NOMO-1 treated with DMSO at 0.1 percent for 48 hours (cell line): Measurements from ENCODE around the gene SPON1.
"Not testable (repeated sequence)": the region's sequence is repeated elsewhere in the genome, so short reads cannot be mapped to it uniquely, and the experiment has no call there.

Source experiments
- DNase-seq: peaks from one replicate; lab custom pipeline; 2025; ENCODE audit not compliant: unreplicated experiment; lab: John Stamatoyannopoulos, UW

Gene SPON1

DNA sequence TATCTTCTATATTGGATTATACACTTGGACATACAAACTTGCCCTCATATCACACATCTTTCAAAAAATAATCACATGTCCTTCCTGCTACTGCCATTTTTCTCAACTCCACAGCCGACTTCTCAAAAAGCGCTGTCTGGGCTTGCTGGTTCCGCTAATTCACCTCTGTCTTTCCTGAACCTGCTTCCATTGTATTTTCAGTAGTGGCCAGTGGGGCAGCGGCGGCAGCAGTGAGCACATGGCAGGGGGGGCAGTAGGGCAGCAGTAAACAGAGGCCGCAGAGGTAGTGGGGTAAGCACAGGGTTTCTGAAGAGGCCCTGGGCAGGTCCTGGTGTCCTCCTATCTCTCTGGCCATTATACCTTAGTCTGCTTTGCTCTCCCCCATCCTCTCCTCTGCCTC, 270.1 kb downstream of the SPON1 start:
- no peak for DNase-seq

DNA sequence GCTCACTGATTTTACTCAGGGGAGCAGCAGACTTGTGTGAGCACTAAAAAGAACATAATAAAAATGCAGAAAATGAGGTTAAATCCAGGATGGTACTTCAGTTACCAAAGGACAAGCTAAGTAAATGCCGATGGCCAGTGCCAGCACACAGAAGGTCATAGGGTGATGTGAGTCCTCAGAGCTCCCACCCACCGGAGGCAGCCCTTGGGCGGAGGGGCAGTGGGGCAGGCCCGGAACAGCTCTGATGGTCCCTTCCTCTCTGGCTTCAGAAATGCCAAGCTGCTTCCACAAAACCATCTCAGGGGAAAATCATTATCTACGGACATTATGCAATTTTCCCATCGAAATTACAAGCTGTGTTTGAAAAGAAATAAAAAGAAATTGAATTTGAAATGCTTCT, 271.9 kb downstream of the SPON1 start:
- no peak for DNase-seq

DNA sequence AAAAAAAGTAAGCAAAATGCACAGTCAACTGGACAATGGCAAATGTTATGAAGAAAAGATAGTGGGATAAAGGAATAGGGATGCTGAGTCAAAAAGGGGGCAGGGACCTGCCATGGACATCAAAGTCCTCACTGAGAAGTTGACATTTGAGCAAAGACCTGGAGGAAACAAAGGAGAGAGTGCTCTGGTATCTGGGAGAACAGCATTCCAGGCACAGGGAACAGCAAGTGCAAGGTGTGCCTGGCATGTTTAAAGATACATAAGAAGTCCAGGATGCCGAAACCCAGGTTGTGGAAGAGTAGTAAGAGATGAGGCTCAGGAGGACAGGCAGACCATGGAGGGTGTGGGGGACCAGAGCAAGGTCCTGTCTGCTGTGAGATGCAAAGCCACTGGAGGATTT, 273.2 kb downstream of the SPON1 start:
- DNase-seq: no peak

DNA sequence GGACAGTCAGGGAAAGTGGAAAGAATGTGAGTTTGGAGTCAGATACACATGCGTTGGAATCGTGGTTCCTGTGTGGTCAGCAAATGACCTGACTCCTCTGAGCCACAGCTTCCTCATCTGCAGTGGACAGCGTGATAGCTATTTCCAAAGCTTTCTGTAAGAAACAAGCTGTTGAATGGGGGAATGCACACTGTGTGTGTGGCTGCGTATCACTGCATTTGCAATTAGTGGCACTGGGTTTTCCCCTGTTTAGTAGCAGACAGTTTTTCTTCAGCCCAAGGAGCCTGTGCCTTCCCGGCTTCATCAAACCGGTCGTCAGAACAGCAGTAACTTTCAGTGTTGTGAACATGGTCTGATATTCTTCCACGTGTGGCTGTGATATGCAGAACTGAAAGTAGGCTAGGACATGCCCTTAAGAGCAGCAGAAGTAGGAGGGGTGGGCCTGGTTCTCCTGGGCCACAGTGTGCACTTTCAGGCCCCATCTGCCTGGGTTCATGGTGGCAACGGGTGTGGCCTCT, 275.0 kb downstream of the SPON1 start:
- peak; percentile 92 for DNase-seq

DNA sequence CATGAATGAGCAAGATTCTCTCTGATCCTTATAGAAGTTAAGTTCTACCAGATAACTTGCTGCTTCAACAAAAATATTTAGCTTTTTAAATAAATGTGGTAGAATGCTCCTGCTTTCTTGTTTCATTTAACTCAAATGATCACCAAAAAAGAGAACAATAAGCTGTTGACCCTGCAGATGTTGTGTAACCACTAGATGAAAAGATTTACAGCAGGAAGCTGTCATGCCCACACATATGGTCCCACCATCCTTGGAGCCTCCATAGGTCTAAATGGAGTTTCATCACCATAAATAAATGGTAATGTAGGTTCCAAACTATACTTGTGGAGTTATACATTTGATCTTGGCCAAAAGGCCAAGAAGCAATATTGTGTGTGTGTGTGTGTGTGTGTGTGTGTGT, 277.7 kb downstream of the SPON1 start:
- peak; percentile 80 for DNase-seq

DNA sequence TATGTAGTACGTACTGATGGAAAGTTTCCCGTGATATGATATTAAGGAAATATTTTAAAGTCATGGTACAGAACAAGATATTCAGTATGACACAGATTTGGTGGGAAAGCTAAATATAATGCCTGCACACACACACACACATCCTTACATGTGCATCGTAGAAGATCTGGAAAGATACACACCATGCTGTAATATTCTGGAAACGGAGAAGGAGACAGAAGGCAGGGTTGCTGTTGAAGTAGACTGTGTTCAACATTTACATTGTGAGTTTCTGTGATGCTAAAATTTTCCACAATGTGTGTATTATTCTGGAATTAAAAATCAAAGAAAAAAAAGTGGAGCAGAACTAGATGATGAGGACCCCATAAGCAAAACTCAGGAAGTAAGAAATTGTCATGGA, 278.4 kb downstream of the SPON1 start:
- no peak for DNase-seq

DNA sequence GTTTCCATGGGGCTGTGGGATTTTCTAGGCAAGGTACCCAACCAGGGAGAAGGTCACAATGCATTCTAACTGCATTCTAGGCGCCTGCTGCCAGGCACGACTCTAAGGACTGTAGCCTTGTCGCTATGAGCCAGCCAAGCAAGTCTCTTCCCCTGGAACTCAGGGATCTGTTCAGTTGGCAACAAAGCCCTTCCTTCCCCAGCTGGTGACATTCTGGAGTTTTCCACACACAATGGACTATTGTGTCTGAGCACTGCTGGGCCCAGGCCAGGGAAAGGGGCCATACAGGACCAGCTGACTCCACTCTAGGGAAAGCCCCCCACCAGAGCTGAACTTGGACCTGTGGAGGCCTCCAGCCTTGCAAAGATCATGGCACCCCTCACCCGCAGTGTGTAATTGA, 279.7 kb downstream of the SPON1 start:
- DNase-seq: no peak

DNA sequence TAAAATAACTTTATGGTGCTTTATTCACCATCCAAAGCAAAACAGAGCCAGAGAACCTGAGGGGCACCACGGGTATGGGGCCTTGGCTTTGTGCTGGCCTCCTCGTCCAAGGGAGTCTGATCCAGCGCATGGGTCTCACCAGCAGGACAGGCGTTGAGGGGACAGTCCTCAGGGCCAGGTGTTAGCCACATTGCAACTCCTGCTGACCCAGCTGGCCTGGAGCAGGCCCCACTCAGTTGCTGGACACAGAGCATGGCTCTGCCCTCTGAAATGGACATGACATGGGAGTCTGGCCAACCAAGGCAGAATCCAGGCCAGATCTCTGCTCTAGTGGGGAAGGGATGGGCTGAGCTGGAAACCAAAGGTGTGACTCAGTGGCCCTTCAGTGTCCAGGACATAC, 280.2 kb downstream of the SPON1 start:
- no peak for DNase-seq

DNA sequence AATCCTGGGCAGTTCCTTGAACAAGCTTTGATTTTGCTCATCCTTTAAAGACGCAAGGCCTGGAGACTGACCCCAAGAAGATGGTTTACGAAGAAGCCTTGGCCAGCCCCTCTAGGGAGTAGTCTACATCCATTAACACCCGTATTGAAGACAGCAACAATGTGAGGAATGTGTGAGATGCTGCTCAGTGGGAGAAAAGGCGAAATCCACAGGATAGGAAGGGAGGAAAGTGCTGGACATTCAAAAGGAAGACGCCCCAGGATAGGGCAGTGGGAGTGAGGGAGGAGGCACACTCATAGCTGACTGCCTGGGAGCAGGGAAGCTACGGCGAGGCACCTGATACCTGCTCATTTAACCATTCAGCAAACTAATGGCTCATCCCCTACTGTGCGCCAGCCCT, 282.4 kb downstream of the SPON1 start:
- DNase-seq: no peak

DNA sequence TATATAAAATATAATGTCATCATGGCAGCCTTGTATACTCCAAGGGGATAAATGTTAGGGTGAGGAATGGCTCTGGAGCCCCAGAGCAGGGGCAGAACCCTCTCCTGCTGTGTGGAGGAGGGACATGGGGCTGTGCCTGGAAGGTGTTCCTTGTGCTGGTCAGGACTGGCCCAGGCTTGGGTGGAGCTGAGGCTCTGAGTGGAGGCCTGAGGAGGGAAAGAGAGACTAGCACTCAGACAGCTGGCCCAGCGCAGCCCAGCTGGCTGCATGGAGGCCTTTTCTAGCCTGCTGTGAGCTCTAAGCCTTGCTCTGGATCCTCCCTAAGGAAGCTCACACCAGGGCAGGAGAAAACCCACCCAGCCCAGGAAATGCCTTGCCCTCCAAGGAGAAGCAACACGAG, 282.9 kb downstream of the SPON1 start:
- DNase-seq: no peak

DNA sequence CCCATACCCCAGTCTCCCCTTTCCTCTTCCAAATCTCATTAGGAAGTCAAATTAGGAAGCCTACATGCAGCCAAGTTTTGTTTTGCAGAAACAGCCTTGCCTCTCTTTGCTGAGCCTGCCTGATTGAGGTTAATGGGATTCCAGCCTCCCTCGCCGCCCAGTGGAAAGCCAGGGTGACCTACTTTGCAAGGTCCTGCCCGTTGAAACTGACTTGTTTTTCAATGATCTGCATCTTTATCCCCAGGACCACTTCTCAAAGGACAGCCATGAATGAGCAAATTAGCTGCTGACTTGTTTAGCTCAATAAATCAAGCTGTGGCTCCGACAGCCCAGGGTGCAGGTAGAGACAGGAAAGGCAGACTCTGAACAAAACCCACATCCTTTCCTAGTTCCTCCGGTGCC, 286.1 kb downstream of the SPON1 start:
- DNase-seq: peak; percentile 4

DNA sequence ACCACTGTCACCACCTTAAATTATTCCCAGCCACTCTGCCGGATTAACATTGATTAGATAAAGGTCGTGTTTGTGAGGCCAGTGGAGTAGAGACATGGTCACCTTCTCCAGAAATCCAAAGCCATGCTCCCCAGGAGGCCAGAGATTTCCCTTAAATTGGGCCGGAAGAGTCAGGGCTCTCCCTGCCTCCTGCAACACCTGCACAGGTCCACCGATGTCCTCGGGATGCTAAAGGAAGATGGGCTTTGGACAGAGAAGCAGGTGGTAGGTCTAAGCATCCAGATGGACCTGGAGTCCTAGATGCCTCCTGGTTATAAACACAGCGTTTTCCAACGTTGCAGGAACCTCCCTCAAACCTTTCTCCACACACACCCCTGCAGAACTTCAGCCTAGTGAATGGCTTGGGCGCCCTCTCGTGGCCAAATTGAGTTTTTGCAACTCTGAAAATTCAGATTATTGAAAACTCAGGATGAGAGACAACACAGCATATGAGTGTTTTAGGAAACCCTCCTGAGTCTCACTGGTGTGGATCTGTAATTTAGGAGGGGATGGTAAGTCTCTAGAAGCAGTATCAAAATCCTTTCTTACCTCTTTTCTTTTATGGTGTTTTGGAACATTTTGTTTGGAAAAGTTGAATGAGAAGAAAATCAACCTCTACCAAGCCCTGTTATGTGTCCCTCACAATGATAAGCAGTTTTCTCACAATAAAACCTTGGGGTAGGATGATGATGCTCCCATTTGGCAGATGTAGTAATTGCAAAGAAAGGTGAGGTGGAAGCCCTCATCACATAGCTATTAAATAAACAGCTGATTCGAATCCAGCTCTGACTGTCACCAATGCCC, 286.8 kb downstream of the SPON1 start:
- peak; percentile 61 for DNase-seq

DNA sequence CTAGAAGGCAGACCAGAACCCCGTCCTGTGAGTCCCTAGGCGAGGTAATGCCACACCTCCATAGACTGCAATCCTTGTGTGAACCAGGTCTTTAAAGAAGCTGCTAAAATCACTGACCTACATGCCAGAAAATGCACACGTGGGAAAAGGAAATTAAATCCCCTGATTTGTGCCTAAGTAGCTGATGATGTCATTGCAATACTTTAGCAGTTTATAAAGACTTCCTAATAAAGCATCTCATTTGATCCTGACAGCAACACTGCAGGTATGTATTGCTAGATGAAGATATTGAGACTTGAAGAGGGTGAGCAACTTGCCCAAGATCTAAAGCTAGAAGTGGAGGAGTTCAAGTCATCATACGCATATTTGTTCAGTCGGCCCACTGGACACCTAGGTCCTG, 289.2 kb downstream of the SPON1 start:
- no peak for DNase-seq

DNA sequence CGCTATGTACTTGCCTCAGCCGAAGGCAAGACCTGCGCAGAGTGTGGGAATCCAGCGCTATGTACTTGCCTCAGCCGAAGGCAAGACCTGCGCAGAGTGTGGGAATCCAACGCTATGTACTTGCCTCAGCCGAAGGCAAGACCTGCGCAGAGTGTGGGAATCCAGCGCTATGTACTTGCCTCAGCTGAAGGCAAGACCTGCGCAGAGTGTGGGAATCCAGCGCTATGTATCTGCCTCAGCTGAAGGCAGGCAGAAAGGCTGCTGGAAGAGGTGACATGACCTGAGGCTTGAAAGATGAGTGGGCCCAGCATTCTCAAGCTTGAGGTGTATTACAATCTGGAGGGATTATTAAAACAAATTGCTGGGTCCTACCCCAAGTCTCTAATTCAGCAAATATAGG, 290.0 kb downstream of the SPON1 start:
- not testable (repeated sequence) for DNase-seq

DNA sequence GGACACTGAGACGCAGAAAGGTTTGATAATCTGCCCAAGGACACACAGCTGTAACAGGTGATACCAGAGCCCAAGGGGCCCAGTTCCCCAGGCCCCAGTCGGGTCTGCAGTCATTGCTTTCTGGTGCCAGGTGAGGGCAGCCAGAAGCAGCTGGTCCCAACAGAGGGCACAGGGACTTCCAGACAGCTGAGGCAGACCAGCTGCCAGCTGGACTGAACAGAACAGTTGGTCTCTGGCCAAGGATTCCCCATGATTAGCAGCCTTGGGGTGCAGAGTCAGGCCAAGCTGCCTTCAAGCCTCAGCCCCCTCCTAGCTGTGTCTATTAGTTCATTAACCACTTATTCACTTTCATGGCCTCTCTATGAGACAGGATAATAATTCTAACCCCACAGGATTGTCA, 290.9 kb downstream of the SPON1 start:
- no peak for DNase-seq

DNA sequence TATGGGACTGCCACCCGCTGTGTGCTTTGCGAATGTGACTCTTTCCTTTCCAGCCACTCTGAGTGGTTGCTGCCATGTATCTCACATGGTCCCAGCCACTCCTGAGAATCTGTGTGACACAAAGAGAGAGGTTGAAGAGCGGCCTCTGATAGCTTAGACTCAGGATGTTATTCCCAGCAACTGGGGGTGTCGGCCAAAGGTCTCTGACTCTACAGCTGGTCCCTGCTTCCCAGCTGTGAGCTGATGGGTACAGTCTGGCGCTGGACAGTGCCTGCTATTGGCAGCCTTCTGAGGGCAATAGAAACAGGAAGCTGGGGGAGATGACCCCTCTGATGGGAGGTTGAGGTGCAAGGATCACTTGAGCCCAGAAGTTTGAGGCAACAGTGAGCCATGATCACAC, 291.3 kb downstream of the SPON1 start:
- no peak for DNase-seq

DNA sequence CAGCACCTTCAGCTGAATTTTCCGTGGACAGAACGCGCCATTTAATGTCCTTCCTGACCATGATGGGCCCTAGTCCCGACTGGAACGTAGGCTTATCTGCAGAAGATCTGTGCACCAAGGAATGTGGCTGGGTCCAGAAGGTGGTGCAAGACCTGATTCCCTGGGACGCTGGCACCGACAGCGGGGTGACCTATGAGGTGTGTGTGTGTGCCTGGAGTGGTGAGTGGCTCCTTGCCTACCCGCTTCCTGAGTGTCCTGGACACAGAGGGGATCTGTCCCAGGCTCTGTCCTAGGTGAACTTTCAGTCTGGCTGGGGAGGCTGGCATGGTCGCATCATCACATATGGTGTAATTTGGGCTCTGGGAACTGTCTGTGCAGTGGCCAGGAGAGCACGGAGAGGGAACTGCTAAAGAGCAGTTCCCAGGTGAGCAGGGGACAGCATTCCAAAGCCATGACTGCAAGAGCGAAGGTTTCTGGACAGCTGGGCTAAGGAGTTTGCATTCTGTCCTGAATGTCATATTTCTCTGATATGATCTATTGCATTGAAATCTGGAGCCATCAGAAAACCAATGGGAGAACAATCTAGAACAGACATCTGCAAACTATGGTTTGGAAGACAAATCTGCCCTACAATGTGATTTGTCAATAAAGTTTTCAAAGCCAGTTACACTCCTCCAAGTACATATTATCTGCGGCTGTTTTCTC, 292.2 kb downstream of the SPON1 start:
- DNase-seq: no peak

DNA sequence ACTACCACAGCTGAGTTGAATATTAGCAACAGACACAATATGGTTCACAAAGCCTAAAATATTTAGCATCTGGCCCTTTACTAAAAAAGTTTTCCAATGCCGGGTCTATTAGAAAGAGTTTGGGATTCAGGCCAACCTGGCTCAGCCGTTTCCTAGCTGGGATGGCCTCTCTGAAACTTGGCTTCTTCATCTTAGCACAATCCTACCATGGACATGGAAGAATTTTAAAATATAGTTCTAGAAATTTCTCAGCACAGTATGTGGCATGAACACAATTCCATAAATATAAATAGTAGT, 292.7 kb downstream of the SPON1 start:
- DNase-seq: no peak

DNA sequence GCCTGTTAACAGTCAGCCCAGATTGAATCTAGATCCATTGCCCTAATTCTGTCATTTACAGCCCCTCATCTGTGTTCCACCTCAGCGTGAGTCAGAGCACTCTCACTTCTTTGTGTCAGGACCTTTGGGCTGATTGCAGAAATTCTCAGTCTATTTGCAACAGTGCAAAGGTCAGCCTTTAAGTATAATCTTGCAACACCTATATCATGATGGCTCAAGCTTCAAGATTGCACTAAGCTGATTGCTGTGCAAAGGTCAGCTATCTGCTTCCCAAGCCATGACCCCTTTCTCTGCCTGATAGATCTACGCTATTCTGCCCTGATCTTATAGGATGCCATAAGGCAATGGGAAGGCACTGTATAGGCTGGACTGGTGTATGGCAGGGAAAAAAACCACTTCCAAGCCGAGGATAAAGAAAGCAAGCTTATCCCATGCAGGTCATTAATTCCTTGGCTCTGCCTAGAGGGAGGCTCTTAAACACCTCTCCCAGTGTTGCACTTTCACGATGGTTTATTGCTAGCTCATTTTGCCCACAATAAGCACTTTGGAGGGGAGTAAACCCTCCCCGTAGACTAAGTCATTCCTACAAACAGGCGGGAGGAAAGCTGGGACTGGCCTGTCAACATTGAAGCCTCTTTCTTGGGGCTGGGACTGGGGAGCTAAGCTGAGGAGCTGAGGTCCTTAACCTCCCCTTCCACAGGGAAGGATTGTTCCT, 295.9 kb downstream of the SPON1 start:
- peak; percentile 91 for DNase-seq

DNA sequence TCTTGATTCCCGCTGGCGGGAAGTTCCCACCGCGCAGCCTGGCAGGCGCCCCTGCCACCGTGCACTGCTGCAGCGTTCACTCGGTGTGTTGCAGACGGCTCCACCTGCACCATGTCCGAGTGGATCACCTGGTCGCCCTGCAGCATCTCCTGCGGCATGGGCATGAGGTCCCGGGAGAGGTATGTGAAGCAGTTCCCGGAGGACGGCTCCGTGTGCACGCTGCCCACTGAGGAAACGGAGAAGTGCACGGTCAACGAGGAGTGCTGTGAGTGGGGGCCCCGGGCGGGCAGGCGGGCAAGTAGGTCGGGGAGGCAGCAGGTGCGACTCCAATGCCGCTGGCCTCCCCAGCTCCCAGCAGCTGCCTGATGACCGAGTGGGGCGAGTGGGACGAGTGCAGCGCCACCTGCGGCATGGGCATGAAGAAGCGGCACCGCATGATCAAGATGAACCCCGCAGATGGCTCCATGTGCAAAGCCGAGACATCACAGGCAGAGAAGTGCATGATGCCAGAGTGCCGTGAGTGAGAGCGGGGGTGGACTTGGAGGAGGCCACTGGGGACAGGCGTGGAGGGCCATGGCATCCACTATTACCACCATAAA, 296.8 kb downstream of the SPON1 start:
- DNase-seq: no peak

DNA sequence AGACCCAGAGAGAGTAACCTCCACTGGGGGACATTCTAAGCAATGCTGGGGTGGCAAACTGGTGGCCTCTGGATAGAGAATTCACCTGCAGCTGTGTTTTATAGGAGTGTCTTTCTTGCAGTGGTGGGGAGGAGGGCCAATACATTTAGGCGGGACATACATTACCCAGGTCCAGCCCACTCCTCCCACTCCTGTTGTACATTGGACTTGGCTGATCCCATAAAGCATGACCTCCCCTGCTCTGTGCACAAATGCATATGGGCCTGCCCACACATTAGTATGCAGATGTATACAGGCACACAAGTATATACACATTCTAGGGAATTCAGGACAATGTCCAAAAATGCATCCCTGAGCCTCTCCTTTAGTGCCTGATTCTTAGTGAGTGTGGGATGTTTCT, 297.4 kb downstream of the SPON1 start:
- no peak for DNase-seq

DNA sequence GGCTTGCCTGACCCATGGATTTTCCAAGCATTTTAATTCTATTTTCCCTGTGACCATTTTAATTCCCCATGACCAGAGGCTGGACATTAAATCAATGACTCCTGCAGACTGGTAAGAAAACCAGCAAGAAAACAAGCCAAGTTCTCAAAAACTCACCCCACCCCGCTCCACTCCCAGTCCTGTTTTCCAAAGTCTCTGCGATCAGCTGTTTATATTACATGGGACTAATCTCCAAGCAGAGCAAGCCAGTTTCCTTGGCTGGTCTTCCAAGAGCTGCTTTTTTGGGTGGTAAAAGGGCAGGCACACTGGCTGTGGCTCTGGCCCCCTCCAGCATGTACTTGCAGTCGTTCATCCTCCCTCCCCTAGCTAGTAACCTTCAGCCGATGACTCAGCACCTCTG, 298.5 kb downstream of the SPON1 start:
- DNase-seq: no peak
